ENCODE data around the gene KCNK15.

Gene KCNK15

DNA sequence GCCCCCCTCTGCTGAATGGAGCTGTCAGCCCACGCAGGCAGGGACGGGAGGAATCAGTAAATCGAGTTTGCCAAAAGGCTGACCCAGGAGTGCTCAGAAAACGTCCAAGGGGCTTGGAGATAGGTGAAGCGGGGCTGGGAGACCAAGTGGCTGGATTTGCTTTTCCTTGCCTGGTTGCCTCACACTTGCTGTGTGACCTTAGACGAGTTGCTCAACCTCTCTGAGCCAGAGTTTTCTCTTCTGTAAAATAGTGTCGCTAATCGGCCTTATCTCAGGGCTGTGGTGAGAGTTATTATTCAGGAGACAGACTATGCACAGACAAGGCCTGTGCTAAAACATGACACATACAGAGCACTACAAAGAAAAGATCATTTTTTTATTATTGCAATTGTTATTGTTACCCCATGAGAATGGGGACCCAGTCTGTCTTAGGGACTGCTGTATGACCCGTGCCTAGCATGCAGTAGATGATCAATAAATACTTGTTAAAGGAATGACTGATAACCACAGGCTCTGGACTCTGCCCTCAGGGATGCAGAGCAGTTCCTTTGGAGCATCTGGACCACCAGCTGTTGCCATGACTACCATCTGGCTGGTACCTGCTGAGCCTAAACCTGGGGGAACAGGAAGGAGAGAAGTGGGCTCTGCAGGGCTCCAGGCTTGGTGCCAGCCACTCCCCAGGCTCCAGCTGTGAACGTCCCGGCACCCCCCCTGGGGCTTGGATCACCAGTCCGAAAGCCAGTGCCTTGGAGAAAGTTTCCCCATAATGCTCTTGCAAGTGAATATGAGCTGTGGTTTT is 901 bp downstream of the KCNK15 start:
- H3K9me3 ChIP-seq = no peaks in the 10 kb centered on the region
- H3K4me3 ChIP-seq = peak overlapping the region; percentile 29
- in situ Hi-C loops (cut with MboI; ENCODE audit: low sequenced_read_pairs) = loop anchor here (5.0 kb wide), 1 partner anchor 121 kb away; no protein-coding TSS in a partner anchor
- H3K4me1 ChIP-seq = peaks cover 10% of the 10 kb centered on the region
- H3K36me3 ChIP-seq (replicated peaks) = no peaks in the 10 kb centered on the region
- no peak for DNase-seq (ENCODE audit: low spot score in 2 of 2)
- no peaks in the 10 kb centered on the region for H3K27me3 ChIP-seq (ENCODE audit: low read depth)

DNA sequence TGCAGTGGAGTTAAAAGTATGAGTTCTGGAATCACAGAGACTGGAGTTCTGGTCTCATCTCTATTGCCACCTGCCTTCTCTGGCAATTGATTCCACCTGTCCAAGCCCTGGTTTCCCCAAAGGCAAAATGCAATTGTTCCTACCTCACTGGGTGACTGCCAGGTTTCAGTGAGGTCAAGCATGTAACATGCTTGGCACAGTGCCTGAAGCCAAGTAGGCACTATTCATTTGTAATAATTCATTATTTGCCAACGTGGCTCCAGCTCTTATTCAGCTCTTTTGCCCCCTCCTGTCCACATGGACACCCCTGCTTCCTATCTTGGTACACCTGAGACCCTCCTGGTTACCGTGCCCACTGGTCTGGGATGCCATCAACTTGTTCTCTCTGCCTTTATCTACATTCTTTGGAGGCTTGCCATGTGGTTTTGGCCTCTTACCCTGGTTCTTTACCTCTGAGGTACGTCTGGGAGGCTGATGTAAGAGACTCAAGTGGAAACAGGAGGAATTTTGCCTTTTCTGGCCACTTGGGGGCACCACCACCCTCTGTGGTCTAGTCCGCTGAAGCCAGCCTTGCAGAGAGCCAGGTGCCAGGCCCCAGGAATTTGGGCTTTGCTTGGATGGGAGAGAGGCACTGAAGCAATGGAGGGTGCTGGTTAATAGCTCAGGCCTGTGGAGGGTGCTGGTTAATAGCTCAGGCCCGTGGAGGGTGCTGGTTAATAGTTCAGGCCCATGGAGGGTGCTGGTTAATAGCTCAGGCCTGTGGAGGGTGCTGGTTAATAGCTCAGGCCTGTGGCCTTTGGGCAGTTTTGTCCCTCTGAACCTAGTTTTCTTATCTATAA is 1.7 kb downstream of the KCNK15 start:
- in situ Hi-C loops (cut with MboI; ENCODE audit: low sequenced_read_pairs) = loop anchor here (5.0 kb wide), 1 partner anchor 120 kb away; no protein-coding TSS in a partner anchor
- Histone ChIP-seq H3K4me1 (peaks cover 10% of the 10 kb centered on the region), H3K9me3 (no peaks in the 10 kb centered on the region), H3K4me3 (no peak overlapping the region), H3K27me3 (ENCODE audit: low read depth) (no peaks in the 10 kb centered on the region), H3K36me3 (replicated peaks) (no peaks in the 10 kb centered on the region)
- DNase-seq (ENCODE audit: low spot score in 2 of 2) = peak; percentile 68 to 91

DNA sequence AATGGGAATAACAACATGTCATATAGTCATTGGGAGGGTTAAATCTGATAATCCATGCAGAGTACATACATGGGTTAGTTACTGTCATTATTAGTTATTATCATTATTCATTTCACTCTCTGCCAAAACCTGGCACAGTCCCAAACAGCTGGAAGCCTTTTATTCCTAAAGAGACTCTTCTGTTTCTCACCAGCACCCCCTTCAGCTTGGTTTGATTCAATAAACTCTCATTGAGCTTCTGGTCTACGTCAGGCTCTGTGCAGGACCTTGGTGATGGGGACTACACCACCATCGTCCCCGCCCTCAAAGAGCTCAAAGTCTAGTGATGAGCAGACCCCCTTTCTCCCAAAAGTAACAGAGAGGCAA is 2.3 kb downstream of the KCNK15 start:
- H3K36me3 ChIP-seq (replicated peaks) = no peaks in the 10 kb centered on the region
- no peaks in the 10 kb centered on the region for H3K27me3 ChIP-seq (ENCODE audit: low read depth)
- peaks cover 10% of the 10 kb centered on the region for H3K4me1 ChIP-seq
- H3K4me3 ChIP-seq = no peak overlapping the region
- H3K9me3 ChIP-seq = no peaks in the 10 kb centered on the region
- in situ Hi-C loops (cut with MboI; ENCODE audit: low sequenced_read_pairs) = loop anchor here (5.0 kb wide), 1 partner anchor 119 kb away; no protein-coding TSS in a partner anchor
- peak in 1 of 2 experiments; percentile 35 for DNase-seq (ENCODE audit: low spot score in 2 of 2)

DNA sequence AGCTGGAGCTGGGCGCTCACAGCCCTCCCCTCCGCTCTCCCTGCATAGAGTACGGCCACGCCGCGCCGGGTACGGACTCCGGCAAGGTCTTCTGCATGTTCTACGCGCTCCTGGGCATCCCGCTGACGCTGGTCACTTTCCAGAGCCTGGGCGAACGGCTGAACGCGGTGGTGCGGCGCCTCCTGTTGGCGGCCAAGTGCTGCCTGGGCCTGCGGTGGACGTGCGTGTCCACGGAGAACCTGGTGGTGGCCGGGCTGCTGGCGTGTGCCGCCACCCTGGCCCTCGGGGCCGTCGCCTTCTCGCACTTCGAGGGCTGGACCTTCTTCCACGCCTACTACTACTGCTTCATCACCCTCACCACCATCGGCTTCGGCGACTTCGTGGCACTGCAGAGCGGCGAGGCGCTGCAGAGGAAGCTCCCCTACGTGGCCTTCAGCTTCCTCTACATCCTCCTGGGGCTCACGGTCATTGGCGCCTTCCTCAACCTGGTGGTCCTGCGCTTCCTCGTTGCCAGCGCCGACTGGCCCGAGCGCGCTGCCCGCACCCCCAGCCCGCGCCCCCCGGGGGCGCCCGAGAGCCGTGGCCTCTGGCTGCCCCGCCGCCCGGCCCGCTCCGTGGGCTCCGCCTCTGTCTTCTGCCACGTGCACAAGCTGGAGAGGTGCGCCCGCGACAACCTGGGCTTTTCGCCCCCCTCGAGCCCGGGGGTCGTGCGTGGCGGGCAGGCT is 4.6 kb downstream of the KCNK15 start:
- H3K27me3 ChIP-seq (ENCODE audit: low read depth) = no peaks in the 10 kb centered on the region
- H3K9me3 ChIP-seq = no peaks in the 10 kb centered on the region
- DNase-seq (ENCODE audit: low spot score in 2 of 2) = peak in 1 of 2 experiments; percentile 27
- peaks cover 10% of the 10 kb centered on the region for H3K4me1 ChIP-seq
- in situ Hi-C loops (cut with MboI; ENCODE audit: low sequenced_read_pairs) = no loop called here
- no peak overlapping the region for H3K4me3 ChIP-seq
- no peaks in the 10 kb centered on the region for H3K36me3 ChIP-seq (replicated peaks)

DNA sequence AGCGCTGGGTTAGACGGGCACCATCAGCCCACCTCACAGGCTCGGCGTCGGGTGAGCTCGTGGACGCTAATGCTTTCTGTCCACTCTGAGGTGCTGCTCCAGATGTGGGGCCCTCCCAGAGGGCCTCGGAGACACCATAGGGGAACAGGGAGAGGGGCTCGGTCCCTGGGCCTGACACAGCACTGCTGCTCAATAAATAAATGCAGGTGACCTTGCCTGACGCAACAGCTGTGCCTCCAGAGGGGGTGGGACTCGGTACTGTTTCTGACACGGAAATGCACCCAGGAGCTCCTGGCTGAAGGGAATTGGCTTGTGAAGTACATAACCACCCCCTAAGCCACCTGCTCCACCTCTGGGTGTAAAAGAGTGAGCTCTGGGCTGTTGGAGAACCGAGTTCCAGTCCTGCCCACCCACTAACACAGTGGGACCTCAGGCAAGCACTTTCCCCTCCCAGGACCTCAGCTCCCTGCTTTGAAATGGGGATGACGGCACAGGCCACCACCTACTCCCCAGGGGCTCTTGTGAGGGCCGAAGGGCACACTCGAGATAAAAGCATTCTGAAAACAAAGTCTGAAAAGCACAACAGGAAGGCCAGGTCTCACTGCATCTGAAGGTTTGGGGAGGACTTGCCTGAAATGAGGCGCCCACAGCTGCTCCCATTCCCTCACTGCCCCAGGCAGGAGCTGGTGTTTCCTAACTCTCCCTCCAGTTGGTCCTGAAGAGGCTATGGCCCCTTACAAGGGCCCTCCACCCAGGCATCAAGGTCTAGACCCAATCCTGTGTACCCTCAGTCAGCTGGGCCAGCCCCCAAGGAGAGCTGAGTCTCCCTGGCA is 6.7 kb downstream of the KCNK15 start:
- H3K9me3 ChIP-seq = no peaks in the 10 kb centered on the region
- H3K4me3 ChIP-seq = no peak overlapping the region
- H3K36me3 ChIP-seq (replicated peaks) = no peaks in the 10 kb centered on the region
- H3K4me1 ChIP-seq = peaks cover 1% of the 10 kb centered on the region
- in situ Hi-C loops (cut with MboI; ENCODE audit: low sequenced_read_pairs) = no loop called here
- no peak for DNase-seq (ENCODE audit: low spot score in 2 of 2)
- H3K27me3 ChIP-seq (ENCODE audit: low read depth) = no peaks in the 10 kb centered on the region

DNA sequence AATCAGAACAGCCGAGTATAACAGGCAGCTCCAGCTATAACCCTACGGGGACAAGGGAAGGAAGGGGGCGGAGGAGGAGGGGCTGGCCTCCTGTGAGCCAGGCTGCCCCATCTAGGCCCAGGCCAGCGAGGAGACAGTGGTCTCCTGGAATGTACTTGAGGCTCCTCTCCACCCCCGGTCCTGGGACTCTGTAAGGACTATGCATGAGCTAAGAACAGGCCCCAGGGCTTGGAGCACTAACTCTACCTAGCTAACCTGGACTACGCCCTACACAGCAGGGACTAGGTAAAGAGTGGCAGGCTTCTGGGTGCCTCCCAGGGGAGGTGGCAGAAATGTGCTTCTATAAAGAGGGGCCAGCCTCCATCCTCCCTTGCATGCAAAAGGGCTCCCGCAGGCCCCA is 8.9 kb downstream of the KCNK15 start:
- H3K4me3 ChIP-seq = no peak overlapping the region
- no peaks in the 10 kb centered on the region for H3K27me3 ChIP-seq (ENCODE audit: low read depth)
- no peaks in the 10 kb centered on the region for H3K36me3 ChIP-seq (replicated peaks)
- DNase-seq (ENCODE audit: low spot score in 2 of 2) = no peak
- H3K4me1 ChIP-seq = no peaks in the 10 kb centered on the region
- in situ Hi-C loops (cut with MboI; ENCODE audit: low sequenced_read_pairs) = no loop called here
- H3K9me3 ChIP-seq = no peaks in the 10 kb centered on the region

DNA sequence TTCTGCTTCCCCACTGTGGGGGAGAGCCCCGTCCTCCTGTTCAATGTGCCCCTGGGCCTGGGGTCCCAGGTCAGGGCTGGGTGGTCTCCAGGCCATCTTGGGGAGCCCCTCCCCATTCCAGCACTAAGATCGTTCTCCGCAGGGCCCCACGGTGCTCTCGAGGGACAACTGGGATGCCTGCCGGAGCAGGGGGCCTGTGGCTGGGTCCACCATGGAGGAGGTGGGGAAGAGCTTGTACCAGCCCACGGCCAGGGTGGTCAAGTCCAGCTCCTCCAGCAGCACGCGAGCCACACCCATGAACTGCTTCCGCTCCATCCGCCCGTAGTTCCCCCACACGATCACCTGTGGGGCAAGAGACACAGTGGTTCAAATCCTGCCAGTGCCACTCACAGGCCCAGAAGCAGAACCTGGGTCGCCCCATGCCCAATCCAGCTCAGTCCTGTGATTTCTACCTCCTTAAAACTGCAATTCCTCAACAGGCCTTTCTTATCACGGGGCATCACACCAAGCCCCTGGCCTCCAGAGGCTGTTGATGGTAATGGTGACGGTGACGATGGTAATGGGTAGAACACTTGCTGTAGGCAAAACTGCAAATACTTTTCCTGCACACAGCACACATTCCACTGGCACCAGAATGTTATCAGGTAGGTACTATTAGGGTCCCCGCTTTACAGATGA is 10.5 kb downstream of the KCNK15 start:
- Histone ChIP-seq H3K36me3 (replicated peaks) (no peaks in the 10 kb centered on the region), H3K9me3 (no peaks in the 10 kb centered on the region), H3K27me3 (ENCODE audit: low read depth) (no peaks in the 10 kb centered on the region), H3K4me3 (no peak overlapping the region), H3K4me1 (no peaks in the 10 kb centered on the region)
- DNase-seq (ENCODE audit: low spot score in 2 of 2) = no peak
- in situ Hi-C loops (cut with MboI; ENCODE audit: low sequenced_read_pairs) = no loop called here

DNA sequence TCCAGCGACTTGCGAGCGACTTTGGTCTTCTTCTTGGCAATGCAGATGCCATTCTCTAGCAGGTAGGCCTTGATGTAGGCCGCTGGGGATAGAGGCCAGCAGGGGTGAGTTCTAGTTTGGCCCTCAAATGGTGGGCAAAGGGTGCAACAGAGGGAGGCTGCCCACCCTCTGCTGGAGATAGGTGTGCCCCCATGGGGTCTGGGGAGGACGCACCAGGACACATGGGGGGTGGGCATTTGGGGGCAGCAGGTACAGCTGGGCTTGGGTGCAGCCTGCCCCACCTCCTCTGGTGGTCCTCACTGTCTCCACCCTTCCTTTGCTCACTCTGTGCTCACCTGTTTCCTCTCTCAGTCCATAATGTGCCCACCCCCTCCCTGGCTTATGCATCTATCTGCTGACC is 11.3 kb downstream of the KCNK15 start:
- no peak for DNase-seq (ENCODE audit: low spot score in 2 of 2)
- H3K27me3 ChIP-seq (ENCODE audit: low read depth) = no peaks in the 10 kb centered on the region
- no peaks in the 10 kb centered on the region for H3K9me3 ChIP-seq
- H3K36me3 ChIP-seq (replicated peaks) = no peaks in the 10 kb centered on the region
- H3K4me1 ChIP-seq = no peaks in the 10 kb centered on the region
- H3K4me3 ChIP-seq = no peak overlapping the region
- in situ Hi-C loops (cut with MboI; ENCODE audit: low sequenced_read_pairs) = no loop called here

DNA sequence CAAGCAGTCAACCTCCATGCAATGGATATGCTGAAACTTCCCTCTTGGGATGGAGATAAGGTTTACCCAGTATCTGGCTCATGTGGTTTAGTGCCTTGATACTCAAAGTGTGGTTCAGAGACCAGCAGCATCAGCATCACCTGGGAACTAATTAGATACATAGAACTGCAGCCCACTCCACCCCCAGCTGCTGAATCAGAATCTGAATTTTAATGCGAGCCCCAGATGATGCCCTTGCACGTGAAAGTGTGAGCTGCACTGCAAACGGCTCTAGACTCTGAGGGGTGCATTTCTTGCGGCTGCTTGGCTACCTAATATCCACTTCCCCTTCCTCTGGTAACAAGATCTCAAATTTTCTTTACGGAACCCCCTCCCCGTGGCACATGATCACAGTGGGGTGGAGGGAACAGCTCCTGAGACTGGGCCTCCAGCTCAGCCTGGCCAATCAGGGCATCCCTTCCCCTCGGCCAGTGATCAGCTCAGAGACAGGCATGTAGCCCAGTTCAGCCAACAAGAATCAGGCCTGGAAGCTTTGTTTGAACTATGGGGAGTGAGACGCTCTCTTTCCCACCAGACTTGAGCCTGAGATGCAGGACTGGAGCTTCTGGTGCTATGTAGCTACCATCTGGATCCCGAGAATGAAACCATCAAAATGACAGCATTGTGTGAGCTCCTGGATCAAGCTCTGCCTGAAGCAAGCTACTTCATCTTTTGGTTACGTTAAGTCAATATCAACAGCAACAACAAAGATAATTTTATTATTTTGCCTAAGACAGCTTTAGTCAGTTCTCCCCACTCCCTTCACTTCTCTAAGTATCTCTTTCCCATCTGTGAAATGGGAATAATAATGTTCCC is 12.8 kb downstream of the KCNK15 start:
- DNase-seq (ENCODE audit: low spot score in 2 of 2) = no peak
- Histone ChIP-seq H3K4me1 (no peaks in the 10 kb centered on the region), H3K9me3 (no peaks in the 10 kb centered on the region), H3K36me3 (replicated peaks) (no peaks in the 10 kb centered on the region), H3K27me3 (ENCODE audit: low read depth) (no peaks in the 10 kb centered on the region), H3K4me3 (no peak overlapping the region)
- in situ Hi-C loops (cut with MboI; ENCODE audit: low sequenced_read_pairs) = no loop called here

DNA sequence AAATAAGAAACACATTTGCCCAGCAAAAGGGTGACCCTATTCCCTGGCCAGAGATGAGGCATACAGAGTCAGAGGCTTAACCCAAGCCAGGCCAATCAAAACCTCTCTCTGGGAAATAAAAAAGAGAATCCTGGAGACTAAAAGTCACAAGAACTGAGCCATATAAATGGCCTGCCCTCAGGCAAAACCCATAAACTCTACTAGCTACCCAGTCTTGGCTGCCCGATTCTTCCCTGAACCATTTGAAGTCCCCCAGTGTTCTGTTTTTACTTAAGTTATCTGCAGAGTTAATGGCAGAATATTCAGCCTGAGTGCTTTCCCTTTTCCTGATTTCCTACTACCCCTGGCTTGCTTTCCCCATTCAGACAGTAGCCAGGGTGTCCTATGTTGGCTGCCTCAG is 13.9 kb downstream of the KCNK15 start:
- no peaks in the 10 kb centered on the region for H3K4me1 ChIP-seq
- no peak for DNase-seq (ENCODE audit: low spot score in 2 of 2)

DNA sequence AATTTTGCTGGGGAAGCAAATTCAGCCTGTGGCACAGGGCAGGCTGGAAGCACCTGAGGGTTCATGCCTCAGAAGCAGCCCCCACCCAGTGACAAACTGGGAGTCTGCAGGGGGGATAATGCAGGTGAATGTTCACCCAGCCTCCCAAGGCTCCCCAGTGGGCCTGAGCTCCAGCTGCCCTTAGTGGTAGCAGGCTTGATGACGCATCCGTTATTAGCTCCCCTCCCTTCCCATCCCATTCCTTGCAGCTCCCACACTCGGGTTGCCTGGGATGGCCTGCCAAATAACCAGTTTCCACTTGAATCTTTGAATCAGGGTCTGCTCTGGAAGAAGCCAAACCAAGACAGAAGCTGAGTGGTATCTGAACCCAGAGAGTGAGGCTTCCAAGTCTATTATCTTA is 15.8 kb downstream of the KCNK15 start:
- Histone ChIP-seq H3K4me1 (peaks cover 10% of the 10 kb centered on the region), H3K9me3 (no peaks in the 10 kb centered on the region), H3K27me3 (ENCODE audit: low read depth) (no peaks in the 10 kb centered on the region), H3K36me3 (replicated peaks) (no peaks in the 10 kb centered on the region), H3K4me3 (no peak overlapping the region)
- no peak for DNase-seq (ENCODE audit: low spot score in 2 of 2)
- in situ Hi-C loops (cut with MboI; ENCODE audit: low sequenced_read_pairs) = no loop called here

More for the DNA sequence above, 13.9 kb downstream of the KCNK15 start:
- H3K4me3 ChIP-seq = no peak overlapping the region
- H3K27me3 ChIP-seq (ENCODE audit: low read depth) = no peaks in the 10 kb centered on the region
- H3K9me3 ChIP-seq = no peaks in the 10 kb centered on the region
- in situ Hi-C loops (cut with MboI; ENCODE audit: low sequenced_read_pairs) = no loop called here
- H3K36me3 ChIP-seq (replicated peaks) = no peaks in the 10 kb centered on the region

Data from HAP-1 (cell line).